ENCODE data around the gene TSTD1.
"Not testable (repeated sequence)": the region's sequence is repeated elsewhere in the genome, so short reads cannot be mapped to it uniquely, and the experiment has no call there.

GRCh38 chr1:161022432-161022831 lies 16.3 kb downstream of the TSTD1 start:
- not testable (repeated sequence) for TF ChIP-seq EP300 (IDR thresholded peaks at IDR 0.05; ENCODE audit: borderline replicate concordance in 1 of 2, low read depth in 2 of 2, low read length in 2 of 2); CTCF (IDR thresholded peaks at IDR 0.05; ENCODE audit: control extremely low read depth in 1 of 3, insufficient read depth in 1 of 3, low read depth in 1 of 3, low read length in 3 of 3); GABPA (IDR thresholded peaks at IDR 0.05; ENCODE audit: borderline replicate concordance, insufficient read depth, low read length); TAF1 (IDR thresholded peaks at IDR 0.05; ENCODE audit: low read depth, low read length); NANOG (IDR thresholded peaks at IDR 0.05; ENCODE audit: insufficient read depth, low read depth, low read length, poor library complexity, severe bottlenecking); JUND (IDR thresholded peaks at IDR 0.05; ENCODE audit: low read length); SUZ12 (IDR thresholded peaks at IDR 0.05; ENCODE audit: low read length); POLR2A (IDR thresholded peaks at IDR 0.05; ENCODE audit: control extremely low read depth in 1 of 2, low read depth in 2 of 2, low read length in 2 of 2); RFX5 (IDR thresholded peaks at IDR 0.05; ENCODE audit: borderline replicate concordance, low read depth, low read length); TCF12 (IDR thresholded peaks at IDR 0.05; ENCODE audit: low read depth, low read length); EZH2 (IDR thresholded peaks at IDR 0.05; ENCODE audit: low read depth, low read length, severe bottlenecking); SP2 (IDR thresholded peaks at IDR 0.05; ENCODE audit: low read length); PHF8 (conservative IDR thresholded peaks at IDR 0.05; ENCODE audit: low read depth, low read length); CEBPB (IDR thresholded peaks at IDR 0.05; ENCODE audit: low read depth, low read length)

All from H1 (cell line).